ENCODE measurements around the gene USP4.
"Not testable (repeated sequence)": the region's sequence is repeated elsewhere in the genome, so short reads cannot be mapped to it uniquely, and the experiment has no call there.

The USP4 gene

DNA sequence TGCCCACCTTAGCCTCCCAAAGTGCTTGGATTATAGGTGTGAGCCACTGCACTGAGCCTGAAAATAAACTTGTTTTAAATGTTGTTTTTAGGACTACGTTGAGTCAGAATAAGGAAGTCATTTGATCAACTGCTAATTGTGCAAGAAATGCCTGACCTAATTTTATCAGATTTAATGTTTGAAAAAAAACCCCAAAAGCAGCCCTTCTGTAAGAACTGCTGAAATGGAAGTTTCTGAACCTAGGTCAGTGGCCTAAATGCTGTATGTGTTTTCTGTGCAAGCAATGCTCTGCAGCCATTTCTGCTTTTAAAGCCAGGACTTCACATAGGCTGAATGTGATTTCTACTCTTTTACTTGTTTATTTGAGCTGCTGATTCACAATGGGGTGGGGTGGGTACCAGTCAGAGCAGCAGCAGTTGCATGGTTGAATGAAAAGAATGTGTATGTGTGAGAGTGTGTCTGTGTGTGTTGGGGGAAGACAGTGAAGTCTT, 11.7 kb upstream of the USP4 start:
- DNase-seq, result no peak

- DNase-seq, result no peak
Measured at GRCh38 chr3:49349348-49350114, 9.7 kb upstream of the USP4 start.

DNA sequence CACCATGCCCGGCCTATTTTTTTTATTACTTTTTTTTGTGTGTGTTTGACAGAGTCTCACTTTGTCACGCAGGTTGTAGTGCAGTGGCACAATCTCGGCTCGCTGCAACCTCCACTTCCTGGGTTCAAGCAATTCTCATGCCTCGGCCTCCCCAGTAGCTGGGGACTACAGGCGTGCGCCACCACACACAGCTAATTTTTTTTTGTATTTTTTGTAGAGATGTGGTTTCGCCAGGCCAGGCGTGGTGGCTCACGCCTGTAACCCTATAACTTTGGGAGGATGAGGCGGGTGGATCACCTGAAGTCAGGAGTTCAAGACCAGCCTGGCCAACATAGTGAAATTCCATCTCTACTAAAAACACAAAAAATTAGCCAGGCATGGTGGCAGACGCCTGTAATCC, 8.5 kb upstream of the USP4 start:
- DNase-seq, result not testable (repeated sequence)

- no peak for DNase-seq
Measured at GRCh38 chr3:49346797-49347251, 7.0 kb upstream of the USP4 start.

DNA sequence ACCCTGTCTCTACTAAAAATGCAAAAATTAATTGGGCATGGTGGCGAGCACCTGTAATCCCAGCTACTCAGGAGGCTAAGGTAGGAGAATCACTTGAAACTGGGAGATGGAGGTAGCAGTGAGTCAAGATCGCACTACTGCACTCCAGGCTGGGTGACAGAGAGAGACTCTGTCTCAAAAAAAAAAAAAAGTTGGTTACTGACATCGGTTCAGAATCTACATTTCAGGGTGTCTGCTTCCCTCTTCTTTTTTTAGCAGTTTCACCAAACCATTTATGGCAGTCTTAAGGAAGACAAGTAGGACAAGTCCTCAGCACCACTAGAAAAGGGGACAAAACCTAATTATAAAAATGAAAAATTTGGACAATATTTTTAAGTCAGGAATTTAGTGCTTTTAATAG, 3.3 kb upstream of the USP4 start:
- no peak for DNase-seq

- no peak for DNase-seq
Measured at GRCh38 chr3:49341996-49342395, 2.1 kb upstream of the USP4 start.

DNA sequence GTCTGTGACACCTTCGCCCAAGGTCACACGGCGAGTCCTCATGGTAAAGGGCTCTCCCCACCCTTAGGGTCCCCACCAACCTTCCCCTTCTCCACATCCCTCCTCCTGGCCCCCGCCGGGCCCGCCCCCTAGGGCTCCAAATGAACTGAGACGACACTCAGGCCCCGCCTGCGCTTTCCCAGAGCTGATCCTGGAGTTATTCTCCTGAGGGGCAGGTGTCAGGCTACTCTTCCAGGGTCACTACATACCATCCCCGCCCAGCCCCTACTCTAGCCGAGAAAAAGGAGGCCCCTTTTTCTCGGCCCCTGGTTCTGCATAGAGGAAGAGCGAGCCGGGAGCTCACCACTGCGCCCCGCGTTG, 292 bp downstream of the USP4 start:
- no peak for DNase-seq

DNA sequence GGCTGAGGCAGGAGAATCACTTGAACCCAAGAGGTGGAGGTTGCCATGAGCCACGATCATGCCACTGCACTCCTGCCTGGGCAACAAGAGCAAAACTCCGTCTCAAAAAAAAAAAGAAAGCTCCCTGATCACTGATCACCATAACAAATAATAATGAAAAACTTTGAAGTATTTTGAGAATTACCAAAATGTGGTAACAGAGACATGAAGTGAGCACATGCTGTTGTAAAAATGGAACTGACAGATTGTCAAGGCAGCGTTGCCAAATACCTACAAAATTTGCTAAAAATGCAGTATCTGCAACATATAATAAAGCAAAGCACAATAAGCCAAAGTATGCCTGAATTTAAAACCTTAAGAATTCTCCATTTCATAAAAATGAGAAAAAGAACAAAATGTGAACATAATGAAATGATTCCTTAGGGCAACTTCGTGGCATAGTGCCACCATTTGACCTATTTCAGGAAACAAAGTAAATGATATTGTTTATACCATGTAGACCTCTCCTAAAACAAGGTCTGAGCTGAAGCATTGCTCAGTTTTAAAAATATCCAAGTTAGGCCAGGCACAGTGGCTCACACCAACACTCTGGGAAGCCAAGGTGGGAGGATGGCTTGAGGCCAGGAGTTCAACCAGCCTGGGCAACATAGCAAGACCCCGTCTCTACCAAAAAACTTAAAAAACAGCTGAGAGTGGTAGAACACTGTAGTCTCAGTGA, 5.8 kb downstream of the USP4 start:
- DNase-seq, result no peak

DNA sequence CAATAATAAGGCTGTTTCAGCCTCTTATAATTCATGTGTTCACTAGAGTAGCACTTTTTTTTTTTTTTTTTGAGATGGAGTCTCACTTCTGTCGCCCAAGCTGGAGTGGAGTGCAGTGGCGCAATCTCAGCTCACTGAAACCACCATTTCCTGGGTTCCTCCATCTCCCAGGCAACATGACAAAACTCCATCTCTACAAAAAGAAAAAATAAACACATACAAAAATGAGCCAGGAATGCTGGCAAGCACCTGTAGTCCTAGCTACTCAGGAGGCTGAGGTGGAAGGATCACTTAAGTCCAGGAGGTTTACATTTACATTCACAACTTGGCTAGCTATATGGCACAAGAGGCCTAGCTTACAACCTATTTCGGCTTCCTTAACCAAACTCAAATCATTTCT, 6.8 kb downstream of the USP4 start:
- DNase-seq, result no peak

GRCh38 chr3:49329186-49329585, 10.7 kb downstream of the USP4 start:
- no peak for DNase-seq

GRCh38 chr3:49328350-49328749, 11.5 kb downstream of the USP4 start:
- DNase-seq, result not testable (repeated sequence)

DNA sequence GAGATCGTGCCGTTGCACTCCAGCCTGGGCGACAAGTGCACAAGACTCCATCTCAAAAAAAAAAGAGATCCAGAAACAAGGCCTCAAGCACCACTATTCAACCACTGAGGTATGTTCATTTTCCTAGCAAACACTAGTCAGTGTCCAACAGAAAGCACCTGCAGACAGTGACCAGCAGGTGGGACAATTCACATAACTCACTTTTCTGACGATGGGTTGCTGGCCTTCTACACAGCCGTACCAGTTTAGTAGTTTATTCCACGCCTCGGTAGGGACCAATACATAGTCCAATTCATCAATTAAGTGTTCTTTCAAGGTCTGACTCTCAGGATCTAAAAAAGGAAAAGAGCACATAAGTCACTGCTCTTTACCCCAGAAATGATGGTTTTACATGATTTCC, 12.4 kb downstream of the USP4 start:
- no peak for DNase-seq

DNA sequence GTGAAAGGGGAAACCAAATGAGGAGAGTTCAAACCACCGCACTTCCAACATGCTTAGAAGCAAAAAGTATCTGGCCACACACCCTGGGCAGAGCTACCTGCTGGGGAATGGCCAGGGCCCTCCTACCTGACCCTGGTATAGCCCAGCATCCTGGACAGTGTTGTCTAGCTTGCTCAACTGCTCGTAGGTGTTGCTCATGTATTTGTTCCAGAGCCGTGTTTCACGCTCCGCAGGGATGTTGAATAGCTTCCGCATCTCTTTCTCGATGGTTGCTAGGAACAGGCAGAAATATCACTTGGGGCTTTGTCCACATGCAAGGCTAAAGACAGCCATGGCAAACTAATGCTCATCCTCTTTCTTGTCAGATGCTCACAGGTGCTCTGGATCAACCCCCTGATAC, 15.1 kb downstream of the USP4 start:
- DNase-seq, result no peak

DNA sequence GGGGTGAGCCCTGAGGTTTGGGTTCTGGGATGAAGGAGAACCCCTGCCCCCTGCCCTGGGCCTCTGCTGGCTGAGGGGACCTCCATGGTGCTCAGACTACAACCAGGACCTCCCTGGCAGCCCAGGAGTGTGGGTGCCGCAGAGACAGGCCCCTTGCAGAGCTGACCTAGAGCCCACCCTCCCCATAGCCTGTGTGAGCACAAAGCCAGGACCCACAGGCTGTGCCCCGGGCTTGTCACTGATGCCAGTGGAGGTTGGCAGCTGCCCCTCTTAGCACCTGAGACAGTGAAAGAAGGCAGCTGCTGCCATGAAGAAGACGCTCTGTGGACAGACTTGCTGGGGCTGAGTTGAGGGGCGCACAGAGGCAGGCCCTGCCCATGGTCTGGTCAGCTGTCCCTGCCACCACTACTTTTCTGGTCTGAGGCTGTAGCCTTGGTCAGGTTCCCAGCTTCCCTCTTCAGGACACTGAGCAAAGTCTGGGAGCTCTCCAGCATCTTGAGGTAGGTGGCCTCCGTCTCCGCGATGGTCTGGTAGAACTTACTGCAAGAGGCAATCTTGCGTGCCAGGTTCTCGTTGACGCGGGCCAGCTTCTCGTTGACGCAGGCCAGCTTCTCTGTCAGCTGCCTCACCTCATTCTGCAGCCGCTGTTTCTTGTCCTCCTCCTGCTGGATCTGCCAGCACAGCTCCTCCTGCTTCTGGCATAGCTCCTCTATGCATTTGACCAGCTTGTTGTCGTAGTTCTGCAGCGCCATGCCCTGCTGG, 23.0 kb downstream of the USP4 start:
- DNase-seq, result no peak

- DNase-seq, result no peak
Measured at GRCh38 chr3:49313896-49314688, 25.8 kb downstream of the USP4 start.

DNA sequence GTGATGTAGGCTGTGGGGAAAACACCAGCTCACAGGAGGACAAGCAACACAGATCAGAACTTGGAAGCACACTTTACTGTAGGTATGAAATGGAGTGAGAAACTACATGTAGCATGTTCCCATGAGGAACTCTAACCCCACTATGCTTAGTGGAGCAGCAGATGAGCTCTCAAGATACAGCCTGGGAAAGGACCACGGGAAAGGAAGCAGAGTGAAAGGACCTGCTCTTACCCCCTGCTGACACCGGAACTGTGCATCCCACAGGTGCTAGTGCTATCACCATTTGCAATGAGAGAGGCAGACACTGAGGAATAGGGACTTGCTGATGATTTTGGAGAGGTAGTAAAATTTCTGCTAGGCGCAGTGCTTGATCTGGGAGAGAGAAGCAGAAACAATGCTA, 28.6 kb downstream of the USP4 start:
- no peak for DNase-seq

- DNase-seq, result no peak
Measured at GRCh38 chr3:49310677-49311076, 29.2 kb downstream of the USP4 start.

DNA sequence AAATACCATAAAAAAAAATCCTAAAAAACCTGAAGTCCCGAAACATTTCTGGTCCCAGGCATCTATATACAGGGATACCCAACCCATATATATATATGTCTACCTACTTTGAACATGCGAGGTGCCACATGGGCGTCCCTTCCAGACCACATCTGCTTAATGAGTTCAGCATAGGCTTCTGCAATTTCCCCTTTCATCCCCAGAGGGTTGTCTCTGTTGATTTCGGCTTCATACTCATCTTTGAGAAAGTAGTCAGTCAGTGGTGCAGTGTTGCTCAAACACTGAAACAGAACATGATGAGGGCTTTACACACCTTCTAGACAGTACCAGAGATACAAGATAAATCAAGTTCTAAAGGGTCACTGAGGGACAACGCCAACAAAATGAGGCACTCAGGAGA, 34.2 kb downstream of the USP4 start:
- DNase-seq, result no peak

DNA sequence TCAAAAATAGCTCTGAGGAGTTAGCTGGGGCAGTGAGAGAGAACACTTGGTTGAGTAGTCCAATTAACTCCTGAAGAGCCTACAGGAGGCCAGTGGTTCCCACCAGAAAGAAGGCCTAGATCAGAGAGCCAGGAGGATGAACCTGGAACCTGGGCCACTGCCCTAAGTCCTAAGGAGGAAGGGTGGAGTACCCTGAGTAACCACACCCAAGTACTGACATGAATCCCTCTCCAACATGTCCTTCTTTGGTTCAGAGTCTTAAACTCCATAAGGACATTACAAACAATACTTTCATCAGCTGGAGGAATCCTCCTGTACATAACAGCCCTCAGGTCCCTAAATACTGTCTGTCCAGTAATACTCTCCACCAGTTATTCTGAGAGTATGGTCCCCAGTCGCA, 37.2 kb downstream of the USP4 start:
- DNase-seq, result no peak

DNA sequence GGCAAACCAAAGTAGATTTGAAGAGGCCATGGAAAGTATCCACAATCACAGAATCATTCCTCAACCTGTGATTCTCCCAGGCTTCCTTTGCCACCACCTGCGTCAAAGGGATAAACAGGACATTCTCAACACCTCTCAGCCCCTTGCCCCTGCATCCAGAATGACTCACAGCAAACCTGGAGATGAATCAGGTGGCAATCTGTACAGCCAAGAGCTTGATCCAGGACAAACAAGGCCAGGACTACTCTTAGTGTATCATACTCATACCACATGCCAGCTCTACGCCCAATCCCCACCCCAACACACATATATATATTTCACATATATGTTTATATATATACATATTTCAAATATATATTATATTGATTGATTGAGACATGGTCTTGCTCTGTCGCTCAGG, 39.3 kb downstream of the USP4 start:
- no peak for DNase-seq

- DNase-seq, result no peak
Measured at GRCh38 chr3:49298511-49298910, 41.3 kb downstream of the USP4 start.

- DNase-seq, result no peak
Measured at GRCh38 chr3:49296781-49297411, 43.0 kb downstream of the USP4 start.
